AG04449 (cell line): ENCODE measurements around the gene XAF1.
"Not testable (repeated sequence)": the region's sequence is repeated elsewhere in the genome, so short reads cannot be mapped to it uniquely, and the experiment has no call there.

Source experiments
- CTCF ChIA-PET: fragments of 350-600 bp; formaldehyde crosslinking; extraction: SDS; loops from one replicate; lab custom pipeline; 2021; ENCODE audit warnings: antibody characterized with exemption; lab: Yijun Ruan, JAX
- POLR2A ChIA-PET: fragments of 400-600, 350-600 bp; formaldehyde crosslinking; extraction: SDS; loops from one replicate; lab custom pipeline; 2020; ENCODE audit warnings: antibody characterized with exemption, inconsistent platforms; lab: Yijun Ruan, JAX
- DNase-seq: peaks from one replicate; pipeline ENCODE4 v3.0.0-alpha.2; 2010; ENCODE audit warnings: low read depth, low spot score
- H3K4me3 ChIP-seq: 2 replicates; pipeline ENCODE4 v1.5.1; 2011; ENCODE audit warnings: low read depth, mild to moderate bottlenecking, control low read depth, low read length
- CTCF ChIP-seq: IDR thresholded peaks from one replicate; pipeline ENCODE4 v1.5.1; 2011; ENCODE audit warnings: mild to moderate bottlenecking, moderate library complexity, low read length, control low read depth, inconsistent platforms; ENCODE audit not compliant: insufficient read depth; ENCODE audit errors: missing control alignments

XAF1 gene

DNA sequence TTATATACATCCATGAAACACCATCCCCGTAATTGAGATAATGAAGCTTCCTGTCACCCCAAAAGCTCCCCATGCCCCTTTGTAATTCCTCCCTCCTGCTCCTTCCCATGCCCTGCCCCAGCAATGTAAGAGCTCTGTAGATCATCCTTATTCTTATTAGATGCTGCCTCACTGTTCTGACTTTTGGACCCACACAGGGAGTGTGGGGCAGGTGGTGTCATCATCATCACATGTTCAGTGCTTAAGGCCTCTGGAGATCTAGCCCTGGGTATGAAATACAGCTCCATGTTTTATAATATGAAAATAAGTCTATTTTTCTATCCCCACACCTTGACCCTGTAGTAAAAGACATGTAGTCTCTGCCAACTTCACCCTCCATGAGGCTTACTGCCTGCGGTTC is 1.9 kb downstream of the XAF1 start:
- no peak overlapping the region for H3K4me3 ChIP-seq
- no peak for DNase-seq
- ChIA-PET CTCF (no interaction called here), POLR2A (no interaction called here)
- no peak for TF ChIP-seq CTCF

DNA sequence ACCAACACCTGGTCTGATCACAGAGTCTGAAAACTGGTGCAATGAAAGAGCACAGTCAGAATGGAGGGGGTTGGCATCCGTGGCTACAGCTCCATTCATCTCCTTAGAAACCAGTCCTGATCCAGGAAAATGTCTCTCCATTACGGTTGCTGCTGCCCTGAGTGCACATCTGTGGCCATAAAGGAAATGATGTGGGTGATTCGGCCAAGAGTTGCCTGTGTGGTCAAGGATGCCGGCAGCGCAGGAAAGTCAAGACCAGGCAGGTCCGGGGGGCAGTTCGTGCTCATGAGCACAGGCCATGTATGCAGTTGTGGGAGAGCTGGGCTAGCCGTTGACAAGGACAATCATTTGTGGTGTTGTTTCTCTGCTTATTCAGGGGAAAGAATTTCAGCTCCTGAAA is 5.9 kb downstream of the XAF1 start:
- TF ChIP-seq CTCF: no peak
- ChIA-PET CTCF (interaction anchor here (1.6 kb wide), 1 partner anchor 9 kb away, joined by 3 read pairs; no protein-coding TSS in a partner anchor), POLR2A (no interaction called here)
- H3K4me3 ChIP-seq: no peak overlapping the region
- DNase-seq: no peak

- TF ChIP-seq CTCF: no peak
- CTCF ChIA-PET: no interaction called here
- DNase-seq: no peak
- POLR2A ChIA-PET: interaction anchor here (0.7 kb wide), 1 partner anchor 8 kb away, joined by 3 read pairs; the partner anchor contains the start of gene FBXO39
- no peak overlapping the region for H3K4me3 ChIP-seq
Measured at GRCh38 chr17:6768447-6768846, 12.6 kb downstream of the XAF1 start.

DNA sequence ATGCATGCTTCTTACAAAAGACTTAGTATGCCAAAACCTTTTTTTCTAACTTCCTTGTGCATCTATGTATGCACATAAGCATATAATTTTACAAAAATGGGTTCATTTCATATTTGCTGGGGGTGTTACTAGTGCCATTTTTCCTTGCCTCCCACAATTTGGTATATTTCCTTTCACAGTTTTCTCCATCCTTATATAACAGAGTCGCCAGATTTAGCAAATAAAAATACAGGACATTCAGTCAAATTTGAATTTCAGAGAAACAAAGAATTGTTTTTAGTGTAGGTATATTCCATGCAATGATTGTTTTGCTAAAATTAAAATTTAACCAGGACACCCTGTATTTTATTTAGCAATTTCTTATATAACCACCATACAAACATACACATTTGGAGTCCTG is 16.2 kb downstream of the XAF1 start:
- no peak overlapping the region for H3K4me3 ChIP-seq
- ChIA-PET CTCF (no interaction called here), POLR2A (no interaction called here)
- DNase-seq: no peak
- no peak for TF ChIP-seq CTCF

DNA sequence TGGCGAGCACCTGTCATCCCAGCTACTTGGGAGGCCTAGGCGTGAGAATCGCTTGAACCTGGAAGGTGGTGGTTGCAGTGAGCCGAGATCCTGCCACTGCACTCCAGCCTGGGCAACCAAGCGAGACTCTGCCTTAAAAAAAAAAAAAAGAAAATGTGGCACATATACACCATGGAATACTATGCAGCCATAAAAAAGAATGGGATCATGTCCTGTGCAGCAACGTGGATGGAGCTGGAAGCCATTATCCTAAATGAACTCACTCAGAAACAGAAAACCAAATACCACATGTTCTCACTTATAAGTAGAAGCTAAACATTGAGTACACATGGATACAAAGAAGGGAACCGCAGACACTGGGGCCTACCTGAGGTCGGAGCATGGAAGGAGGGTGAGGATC is 19.1 kb downstream of the XAF1 start:
- DNase-seq, POLR2A ChIA-PET, CTCF ChIA-PET, H3K4me3 ChIP-seq: not testable (repeated sequence)

DNA sequence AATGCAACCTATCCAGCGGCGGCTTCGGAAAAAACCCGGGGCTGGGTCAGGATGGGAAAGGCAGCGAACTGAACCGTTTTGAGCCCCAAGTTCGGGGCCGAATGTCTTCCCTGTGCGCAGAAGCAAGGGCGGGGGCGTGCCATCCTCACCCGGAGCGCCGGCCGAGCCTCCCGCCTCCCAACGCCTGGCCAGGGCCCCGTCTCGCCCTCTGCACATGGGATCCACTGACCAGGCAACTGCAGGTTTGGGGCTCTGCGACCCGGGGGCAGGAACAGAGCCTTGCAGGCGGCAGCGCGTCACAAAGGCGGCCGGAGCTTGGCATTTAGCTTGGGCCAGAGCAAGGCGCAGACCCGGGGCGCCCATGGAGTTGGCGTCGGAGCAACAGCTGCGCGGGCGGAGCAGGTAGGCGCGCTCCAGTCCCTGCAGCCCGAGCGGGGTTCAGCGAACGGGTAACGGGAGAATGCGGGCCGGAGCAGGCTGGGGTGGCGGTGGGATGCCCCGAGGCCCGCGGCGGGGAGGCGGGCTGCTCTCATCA is 20.1 kb downstream of the XAF1 start, which contains the start of gene FBXO39:
Gene FBXO39, plus strand, starts transcription at position 345 of the 535 bp plus-strand sequence. CDS start 3,654 bp downstream, outside the sequence.
- no peak for TF ChIP-seq CTCF
- no peak within 1 kb of the TSS for H3K4me3 ChIP-seq
- POLR2A ChIA-PET: interaction anchor here (0.6 kb wide), 1 partner anchor 8 kb away, joined by 3 read pairs; no protein-coding TSS in a partner anchor
- CTCF ChIA-PET: no interaction called here
- no peak for DNase-seq

DNA sequence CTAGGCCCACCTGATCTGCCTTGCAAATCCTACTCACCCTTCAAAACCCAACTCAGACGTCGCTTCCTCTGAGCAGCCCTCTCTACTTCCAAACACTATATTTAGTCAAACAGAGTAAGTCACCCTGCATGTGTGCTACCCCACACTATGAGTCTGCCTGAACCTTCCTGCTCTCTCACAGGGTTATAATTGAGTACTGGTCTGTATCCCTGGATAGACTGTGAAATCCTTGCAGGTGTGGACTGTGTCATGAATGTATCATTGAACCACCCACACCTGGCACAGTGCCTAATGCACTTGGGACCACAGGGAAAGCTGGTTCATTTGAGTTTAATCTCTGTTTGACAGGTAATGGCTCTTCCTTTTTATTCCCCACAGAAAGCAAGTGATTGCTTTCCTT is 23.6 kb downstream of the XAF1 start:
- DNase-seq: no peak
- CTCF ChIA-PET: interaction anchor here (0.7 kb wide), 1 partner anchor 65 kb away, joined by 3 read pairs; no protein-coding TSS in a partner anchor
- H3K4me3 ChIP-seq: no peak overlapping the region
- POLR2A ChIA-PET: no interaction called here
- no peak for TF ChIP-seq CTCF
